ENCODE data around the gene EIF2S1.

- TF ChIP-seq CTCF (IDR thresholded peaks at IDR 0.05; ENCODE audit: low read depth, low read length, missing input control) (peak; percentile 87), TAF1 (conservative IDR thresholded peaks at IDR 0.05) (no peak), NR2F2 (IDR thresholded peaks at IDR 0.05) (peak; percentile 71), RXRA (IDR thresholded peaks at IDR 0.05) (peak in 1 of 2 donors; percentile 55), GABPA (IDR thresholded peaks at IDR 0.05 in 1 of 2, conservative IDR thresholded peaks at IDR 0.05 in 1 of 2) (peak; percentile 95 to 99), ZBTB33 (IDR thresholded peaks at IDR 0.05) (peak; percentile 93), YY1 (IDR thresholded peaks at IDR 0.05) (peak; percentile 88), MAX (IDR thresholded peaks at IDR 0.05) (peak; percentile 99), RAD21 (IDR thresholded peaks at IDR 0.05) (peak; percentile 63 to 64)
Observed at GRCh38 chr14:67359775-67360469, at the start of gene EIF2S1, which contains the start of gene ATP6V1D.

Data from liver (tissue), 3 donors.